IPS-NIHi11 (cell line): ENCODE measurements around the gene HOPX.
"Not testable (repeated sequence)": the region's sequence is repeated elsewhere in the genome, so short reads cannot be mapped to it uniquely, and the experiment has no call there.

ENCODE experiments used
- DNase-seq: peaks from one replicate; pipeline ENCODE4 v3.0.0; 2012; ENCODE audit warnings: mixed read lengths, low spot score

Gene HOPX

DNA sequence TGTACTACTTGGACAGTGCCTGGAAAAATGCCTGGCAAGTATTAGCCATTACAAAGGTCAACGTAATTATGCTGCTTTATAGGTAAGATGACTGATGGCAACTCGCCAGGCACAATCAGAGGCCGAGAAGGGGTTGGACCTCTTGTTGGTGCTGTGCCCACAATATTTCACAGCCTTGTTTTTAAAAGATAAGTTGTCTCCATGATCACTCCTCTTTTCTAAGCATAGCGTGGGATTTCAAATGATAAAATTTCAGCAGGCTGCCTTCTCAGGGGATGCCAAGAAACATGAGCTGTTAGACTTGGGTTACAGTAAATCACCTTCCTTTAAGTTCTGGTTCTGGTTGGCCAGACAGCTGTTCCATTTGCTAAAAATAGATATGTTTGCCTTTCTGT is 26.9 kb downstream of the HOPX start:
- DNase-seq: no peak

DNA sequence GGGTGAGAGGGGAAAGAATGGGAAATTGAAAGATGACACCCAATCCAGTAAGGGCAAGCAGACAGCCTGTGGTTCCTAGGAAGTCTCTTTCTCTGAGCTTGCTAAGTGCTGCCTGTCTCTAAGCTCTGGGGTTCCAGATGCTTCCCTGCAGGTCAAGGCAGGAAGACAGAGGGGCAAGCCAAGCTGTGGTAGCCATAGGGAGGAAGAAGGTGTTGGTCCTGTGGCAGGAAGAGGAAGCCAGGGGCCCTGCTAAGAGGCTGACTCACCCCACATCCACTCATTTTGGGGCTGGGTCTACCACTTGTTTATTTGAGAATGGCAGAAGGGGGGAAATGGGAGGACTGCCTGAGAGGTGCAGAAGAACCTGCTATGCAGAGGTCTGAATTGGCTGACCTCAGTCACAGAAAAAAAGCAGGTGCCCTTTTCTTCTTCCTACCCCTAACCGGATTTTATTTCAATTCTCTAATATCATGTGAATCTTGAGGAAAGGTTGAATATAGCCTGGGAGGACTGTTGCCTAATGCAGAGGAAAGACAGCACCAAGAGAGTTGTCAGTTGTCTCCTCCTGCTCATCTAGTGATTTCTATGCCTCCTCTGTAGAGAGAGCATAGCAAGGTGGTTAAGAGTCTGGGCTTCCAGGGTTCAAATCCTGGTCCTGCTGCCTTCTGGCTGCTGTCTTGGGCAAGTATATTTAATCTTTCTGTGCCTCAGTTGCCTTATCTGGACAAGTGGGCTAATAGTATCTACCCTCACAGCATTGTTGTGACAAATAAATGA is 27.4 kb downstream of the HOPX start:
- DNase-seq: no peak

DNA sequence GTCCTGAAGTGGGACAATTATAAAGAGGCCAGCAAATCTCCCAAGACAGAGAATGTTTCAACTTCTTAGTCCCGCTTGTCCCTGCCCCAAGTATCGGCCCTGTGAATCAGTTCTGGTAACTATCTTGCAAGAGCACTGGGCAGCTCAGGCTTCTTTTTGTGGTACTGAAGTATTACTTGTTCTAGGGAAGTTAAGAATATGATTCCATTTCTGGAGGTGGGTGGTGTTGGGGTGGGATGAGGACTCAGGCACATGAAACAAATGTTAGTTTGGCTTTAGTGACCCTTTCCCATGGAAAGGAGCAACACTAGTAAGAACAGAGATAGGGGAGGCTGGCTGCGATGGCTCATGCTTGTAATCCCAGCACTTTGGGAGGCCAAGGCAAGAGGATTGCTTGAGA is 28.9 kb downstream of the HOPX start:
- DNase-seq: no peak

DNA sequence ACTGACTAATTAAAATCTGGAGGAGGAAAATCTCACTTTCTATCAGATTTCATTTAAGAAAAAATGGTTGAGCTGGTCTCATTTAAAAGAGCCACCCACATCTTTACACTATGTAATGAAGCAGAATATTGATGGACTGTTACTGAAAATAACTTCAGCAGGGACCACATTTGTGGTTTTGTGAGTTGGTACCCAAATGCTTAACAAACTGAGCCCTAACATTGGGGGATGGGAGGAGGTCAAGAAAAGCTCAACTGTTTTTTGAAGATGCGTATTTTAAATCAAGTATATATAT is 30.1 kb downstream of the HOPX start:
- DNase-seq: no peak

DNA sequence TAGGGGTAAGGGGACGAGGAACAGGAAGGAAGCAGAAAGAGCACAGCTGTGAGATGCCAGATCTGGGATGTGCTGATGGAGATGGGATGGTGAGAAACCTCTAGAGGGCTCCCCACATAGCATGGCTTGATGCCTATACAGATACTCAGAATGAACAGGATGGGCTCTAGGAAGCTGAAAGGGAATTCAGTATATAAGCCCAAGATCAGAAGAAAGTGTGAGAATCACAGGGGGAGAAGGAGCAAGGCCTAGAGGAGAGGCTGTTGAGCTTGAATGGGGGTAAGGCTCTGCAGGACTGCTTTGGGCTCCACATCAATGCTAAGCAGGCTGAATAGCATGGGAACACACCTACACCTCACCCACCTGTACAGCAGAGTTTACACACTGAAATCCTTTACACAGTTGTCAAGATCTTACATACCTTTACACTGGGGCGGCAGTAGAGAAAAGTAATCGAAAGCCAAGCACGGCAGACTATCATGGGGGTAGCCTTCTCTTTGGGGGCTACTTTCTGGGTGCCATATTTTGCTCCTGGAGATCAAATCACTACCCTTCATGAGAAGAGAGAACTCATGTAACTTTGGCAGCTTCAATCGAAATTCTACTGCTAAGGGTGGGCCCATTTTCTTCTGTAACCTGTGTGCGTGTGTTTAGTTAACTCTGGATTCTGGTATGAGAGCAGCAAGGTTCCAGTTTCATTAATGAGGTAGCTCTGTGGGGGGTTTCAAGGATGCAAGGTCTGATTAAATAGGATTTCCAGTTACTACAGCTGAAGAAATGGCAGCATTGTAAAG is 30.6 kb downstream of the HOPX start:
- no peak for DNase-seq

DNA sequence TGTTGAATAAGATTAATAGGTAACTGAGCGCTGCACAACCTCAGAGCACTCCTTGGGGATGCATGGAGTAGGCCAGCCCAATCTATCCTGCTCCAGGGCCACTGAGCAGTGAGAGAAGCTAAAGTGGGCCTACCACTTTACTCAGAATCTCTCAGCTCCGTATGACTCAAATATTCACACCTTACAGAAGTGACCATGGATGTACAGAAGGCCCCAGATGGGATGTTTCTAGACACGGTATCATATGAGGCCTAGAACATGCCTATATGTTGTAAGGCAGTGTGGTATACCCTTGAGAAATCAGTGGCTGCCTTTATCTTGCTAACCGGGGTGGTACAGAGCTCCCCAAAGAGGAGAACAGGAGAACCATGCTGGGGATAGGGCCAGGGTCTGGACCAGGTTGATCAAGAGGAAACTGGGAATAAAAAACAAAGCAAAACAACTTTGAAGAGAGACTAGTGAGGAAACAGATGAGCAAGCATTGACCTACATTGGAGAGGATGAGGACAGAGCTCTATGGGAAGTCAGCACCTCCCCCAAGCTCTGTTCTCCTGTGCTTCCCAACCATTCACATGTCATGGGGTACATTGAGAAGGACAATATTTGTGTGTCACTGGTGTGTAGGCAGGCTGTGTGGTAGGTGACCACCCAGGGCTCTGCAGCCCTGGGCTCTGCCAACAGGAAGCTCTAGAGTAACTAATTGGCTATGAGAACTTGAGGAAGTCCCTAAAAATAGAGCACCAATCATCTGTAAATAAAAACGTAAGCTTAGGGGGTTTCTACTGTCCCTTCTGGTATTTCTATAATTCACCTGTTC is 31.4 kb downstream of the HOPX start:
- DNase-seq: no peak

DNA sequence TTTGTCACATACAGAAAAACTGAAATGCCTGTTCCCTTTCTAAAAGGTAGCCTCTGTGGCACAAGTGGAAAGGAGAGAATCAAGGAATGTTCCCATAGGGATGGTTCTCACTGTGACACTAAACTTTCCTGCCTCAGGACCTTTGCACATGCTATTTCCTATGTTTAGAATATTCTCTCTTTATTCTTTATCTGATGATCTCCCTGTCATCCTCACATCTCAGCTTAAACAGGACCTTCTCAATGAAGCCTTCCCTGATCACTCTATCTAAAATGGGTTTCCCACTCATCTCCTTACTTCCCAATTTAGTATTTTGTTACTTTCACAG is 32.3 kb downstream of the HOPX start:
- no peak for DNase-seq

DNA sequence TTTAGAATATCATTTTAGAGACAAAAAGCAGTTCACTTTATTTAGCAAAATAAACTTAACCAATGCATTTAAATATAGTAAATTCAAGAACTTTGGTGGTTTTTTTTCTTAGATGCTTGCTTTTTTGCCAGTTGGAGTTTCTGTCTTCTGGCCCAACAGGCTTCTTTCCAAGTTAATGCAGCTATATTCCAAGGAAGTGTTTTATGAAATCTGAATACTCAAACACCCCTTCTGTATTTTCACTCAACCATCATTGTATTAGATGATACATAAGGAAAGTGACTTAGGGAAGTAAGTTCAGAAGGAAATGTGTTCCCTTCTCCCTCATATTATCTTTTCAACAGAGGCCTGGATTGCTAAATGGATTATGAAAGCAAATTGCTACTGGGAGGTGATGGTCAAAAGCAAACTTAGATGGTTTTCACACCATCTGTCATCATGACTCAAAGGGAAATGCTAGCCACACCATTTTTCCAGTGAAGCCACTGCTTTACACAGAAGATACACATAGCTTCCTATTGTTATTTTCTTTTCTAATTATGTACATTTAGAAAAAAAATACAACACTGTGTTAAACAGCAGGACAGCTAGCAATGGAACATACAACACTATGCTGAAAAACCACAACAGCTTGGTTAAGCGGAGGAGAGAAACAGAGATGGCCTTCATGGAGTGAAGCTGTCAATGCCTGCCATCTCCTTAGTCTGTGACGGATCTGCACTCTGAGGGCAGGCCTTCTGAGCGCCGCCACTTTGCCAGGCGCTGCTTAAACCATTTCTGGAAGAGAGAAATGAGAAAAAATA is 32.9 kb downstream of the HOPX start:
- DNase-seq: no peak

- DNase-seq: no peak
Measured at GRCh38 chr4:56646341-56646740, 34.8 kb downstream of the HOPX start.

DNA sequence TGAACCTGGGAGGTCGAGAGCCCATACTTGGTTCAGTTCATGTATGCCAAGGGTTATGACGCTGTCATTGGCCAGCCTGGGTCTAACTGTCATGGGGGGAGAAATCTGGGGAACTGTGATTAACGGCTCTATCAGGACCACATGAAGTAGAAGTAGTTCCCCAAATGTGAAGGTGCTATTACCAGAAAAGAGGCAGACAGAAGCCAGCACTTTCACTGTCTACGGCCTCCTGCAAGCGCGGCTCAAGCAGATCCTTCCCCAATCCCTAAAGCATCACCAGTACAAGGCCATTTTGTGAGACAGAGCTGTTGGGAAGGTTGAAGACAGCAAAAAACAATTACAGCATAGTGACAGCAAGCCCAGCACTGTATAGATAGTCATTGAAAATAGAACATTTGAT is 37.5 kb downstream of the HOPX start:
- DNase-seq: no peak

- DNase-seq: no peak
Measured at GRCh38 chr4:56641494-56642051, 39.5 kb downstream of the HOPX start.

- DNase-seq: no peak
Measured at GRCh38 chr4:56640621-56641493, 40.2 kb downstream of the HOPX start.

- DNase-seq: no peak
Measured at GRCh38 chr4:56637791-56638190, 43.3 kb downstream of the HOPX start.

DNA sequence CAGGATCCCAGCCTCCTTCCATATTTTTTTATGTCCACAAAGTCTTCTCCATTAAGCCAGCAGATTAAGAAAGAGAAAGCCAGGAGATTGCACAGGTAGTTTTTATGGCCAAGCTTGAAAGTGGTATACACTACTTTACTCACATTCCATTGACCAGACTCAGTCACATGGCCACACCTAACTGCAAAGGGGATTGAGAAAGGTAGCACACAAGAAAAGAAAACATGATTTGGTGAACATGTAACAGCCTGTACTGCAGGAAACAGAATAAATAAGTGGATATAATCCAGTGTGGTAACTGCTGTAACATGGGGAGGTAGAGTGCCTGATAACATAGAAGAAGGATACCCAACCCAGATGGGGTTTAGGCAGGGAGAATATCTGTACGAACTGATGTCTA is 43.9 kb downstream of the HOPX start:
- no peak for DNase-seq

- not testable (repeated sequence) for DNase-seq
Measured at GRCh38 chr4:56634954-56635353, 46.1 kb downstream of the HOPX start.

- DNase-seq: no peak
Measured at GRCh38 chr4:56633486-56633885, 47.6 kb downstream of the HOPX start.

DNA sequence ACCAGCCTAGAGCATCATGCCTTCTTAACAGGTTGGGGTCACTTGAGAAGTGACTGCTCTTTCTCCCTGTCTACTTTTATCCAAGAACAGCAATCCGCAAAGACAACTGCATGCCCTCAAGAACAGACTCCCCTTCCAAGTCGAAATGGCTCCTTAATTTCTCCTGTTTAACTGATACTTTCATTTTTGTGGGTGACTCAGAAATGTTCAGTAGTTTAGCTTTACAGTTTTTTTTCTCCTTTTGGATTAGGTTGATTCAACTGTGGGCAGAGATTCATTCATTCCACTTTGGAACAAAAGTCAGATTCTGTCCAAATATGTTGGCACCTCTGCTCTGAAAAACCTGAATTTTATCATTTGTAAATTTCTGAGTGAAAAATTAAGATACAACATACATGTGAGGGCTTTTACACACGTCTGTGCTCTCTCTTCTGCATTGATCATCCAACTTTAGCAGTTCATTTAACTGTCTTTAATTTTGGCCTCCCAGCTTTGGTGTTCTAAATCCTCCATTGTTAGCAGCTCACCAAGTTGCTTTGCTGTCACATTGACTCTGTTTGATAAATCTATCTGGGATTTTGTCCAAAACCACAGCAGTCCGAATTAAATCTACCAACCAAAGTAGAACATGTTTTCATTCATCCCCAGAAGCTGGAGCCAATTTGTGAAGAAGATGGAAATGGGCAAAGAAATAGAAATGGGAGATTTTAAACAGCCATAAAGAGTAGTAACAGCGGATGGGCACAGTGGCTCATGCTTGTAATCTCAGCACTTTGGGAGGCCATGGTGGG is 50.0 kb downstream of the HOPX start:
- DNase-seq: no peak

DNA sequence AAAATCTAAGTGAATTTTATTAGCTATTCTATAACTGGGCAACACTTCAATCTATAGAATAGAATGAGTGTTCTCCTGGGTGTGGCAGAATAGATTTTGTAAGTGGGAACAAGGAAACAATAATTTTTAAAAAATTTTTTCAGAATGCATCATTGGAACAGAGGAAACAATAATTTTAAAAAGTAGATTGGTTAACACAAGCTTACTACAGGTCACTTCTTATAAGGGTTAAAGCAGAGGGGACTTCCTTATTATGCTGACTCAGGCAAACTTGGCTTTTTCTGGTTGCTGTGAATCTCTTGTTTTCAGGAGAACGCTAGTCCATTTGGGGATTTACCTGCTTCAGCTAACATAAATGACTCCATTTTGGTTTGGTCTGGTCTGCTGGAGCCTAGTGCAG is 52.5 kb downstream of the HOPX start:
- no peak for DNase-seq

DNA sequence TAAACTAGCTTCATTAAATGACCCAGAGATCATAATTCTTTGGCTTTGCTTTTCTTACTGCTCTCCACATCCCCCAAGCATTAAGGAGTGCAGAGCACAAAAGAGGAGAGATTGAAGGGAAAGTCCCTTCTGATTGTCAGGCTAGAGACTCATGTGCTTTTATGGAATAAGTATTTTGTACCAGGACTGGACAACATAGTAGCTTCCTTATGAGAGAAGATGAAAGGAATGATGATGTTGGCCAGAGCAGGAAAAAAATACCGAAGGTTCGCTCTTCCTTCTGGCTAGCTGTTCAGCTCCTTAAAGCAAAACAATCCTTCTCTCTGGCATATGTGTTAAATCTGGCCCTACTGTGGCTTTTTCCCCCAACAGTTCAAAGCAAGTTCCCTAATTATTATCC is 53.1 kb downstream of the HOPX start:
- no peak for DNase-seq

GRCh38 chr4:56627375-56627774 is 53.7 kb downstream of the HOPX start:
- DNase-seq: no peak
